WTC11 (cell line): Measurements from ENCODE around the gene GGNBP2.

ENCODE experiments used
- CTCF ChIP-seq: fragments of 200-600 bp; IDR thresholded peaks from 2 replicates; pipeline ENCODE4 v1.8.0; 2022; ENCODE audit warnings: antibody characterized with exemption
- SP1 ChIP-seq: sonication (generic); formaldehyde crosslinking; conservative IDR thresholded peaks from 2 replicates; pipeline ENCODE4 v1.8.1; 2022; ENCODE audit warnings: missing genetic modification reagents
- ZBTB21 ChIP-seq: sonication (generic); formaldehyde crosslinking; IDR thresholded peaks from 2 replicates; pipeline ENCODE4 v1.8.1; 2023; ENCODE audit warnings: mild to moderate bottlenecking, missing genetic modification reagents, borderline replicate concordance
- ZNF232 ChIP-seq: sonication (generic); formaldehyde crosslinking; IDR thresholded peaks from 2 replicates; pipeline ENCODE4 v1.8.0; 2022; ENCODE audit warnings: mild to moderate bottlenecking, missing genetic modification reagents

DNA sequence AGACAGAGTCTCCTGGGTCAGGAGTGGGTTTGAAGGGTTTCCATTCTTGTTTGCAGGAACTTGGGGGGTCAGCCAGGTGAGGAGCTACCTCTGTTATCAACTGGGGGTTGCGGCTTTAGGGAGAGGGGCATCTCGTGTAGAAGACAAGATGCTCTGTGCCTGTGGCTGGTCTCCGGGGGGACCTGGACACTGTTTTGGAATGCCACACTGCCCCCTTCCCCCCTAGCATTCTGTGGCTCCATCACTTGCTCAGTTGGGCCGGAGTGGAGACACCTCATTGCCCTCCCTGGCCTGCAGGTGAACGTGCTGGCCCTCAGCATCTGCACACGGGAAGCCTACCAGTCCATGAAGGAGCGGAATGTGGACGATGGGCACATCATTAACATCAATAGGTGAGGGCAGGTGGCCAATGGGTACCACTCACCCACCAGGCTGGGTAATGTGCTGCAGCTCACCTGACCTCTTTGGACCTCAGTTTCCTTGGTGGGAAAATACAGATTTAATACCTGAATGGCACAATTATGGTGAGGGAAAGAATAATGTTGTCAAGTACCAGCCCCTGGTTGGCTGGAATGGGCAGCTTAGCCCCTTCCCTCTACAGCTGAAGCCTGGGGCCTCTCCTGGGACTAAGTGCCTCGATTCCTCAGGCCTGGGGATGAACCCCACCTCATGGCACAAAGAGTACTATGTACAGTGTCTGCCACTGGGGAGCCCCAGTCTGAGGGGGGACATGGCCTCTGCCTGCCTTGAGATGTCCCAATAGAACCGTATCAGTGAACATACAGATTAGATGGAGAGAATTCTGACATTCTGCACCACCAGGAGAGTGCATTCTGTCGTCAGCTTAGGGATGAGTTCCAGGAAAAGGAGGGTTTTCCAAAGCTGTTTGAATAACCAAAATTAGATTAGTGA is 53.4 kb downstream of the GGNBP2 start:
- no peak for TF ChIP-seq CTCF
- no peak for TF ChIP-seq ZBTB21 (CRISPR knock-in tag)
- no peak for TF ChIP-seq SP1
- no peak for TF ChIP-seq ZNF232 (CRISPR knock-in tag)
